HepG2 (cell line): ENCODE results near the gene TREML4. TPM values are rescaled to one million over a fixed set of nuclear protein-coding genes. Genes with fewer than 3 reads are reported as not detected.
A peak's percentile ranks its signal among the peaks of the same experiment; 100 is the strongest.

Experiments
- ATAC-seq: fragments of 200-7000 bp; cut with Tn5 transposase; 3 replicates; pipeline ENCODE4 v1.9.1; 2020; ENCODE audit warnings: mild to moderate bottlenecking, moderate library complexity
- BruUV-seq: library from RNA; stranded (reverse); fragments of 400-500 nt; replicated peaks from 2 replicates; lab custom pipeline; 2021; lab: Mats Ljungman, UMichigan
- CTCF ChIA-PET: fragments of 300-600 bp; formaldehyde crosslinking; extraction: SDS; loops from one replicate; lab custom pipeline; 2021; ENCODE audit warnings: low total read pairs, inconsistent platforms, low intra/inter-chr PET ratio; lab: Yijun Ruan, JAX
- POLR2A ChIA-PET: fragments of 350-600 bp; sonication (Branson Sonifier 250); formaldehyde crosslinking; loops from one replicate; lab custom pipeline; 2020; ENCODE audit warnings: antibody characterized with exemption, inconsistent platforms; lab: Yijun Ruan, JAX
- DNase-seq: peaks from one replicate; pipeline ENCODE4 v3.0.0-alpha.2; 2015; ENCODE audit warnings: low spot score
- FAIRE-seq: peaks from 3 replicates; lab custom pipeline; 2011; peaks lifted over from hg19 to GRCh38; lab: Jason Lieb, UNC
- H2AFZ ChIP-seq: one replicate; pipeline ENCODE4 v1.6.1; 2011; ENCODE audit warnings: low read length, inconsistent platforms
- H3K27ac ChIP-seq: fragments of 300-600 bp; 3 replicates; pipeline ENCODE4 v1.8.0; 2011; ENCODE audit warnings: mixed run types, mild to moderate bottlenecking, mixed read lengths, low read length, inconsistent platforms; ENCODE audit not compliant: insufficient read depth; ENCODE audit errors: extremely low read length
- H3K27me3 ChIP-seq, 2 experiments: fragments of 200-600 bp in 1 of 2; 2 replicates in 1 of 2; 3 replicates in 1 of 2; pipeline versions ENCODE4 v1.6.0 to v1.8.0; 2011; ENCODE audit warnings: low read length in 2 of 2, mild to moderate bottlenecking in 2 of 2, moderate library complexity in 2 of 2, inconsistent platforms in 1 of 2; ENCODE audit not compliant: insufficient read depth in 2 of 2, control insufficient read depth in 1 of 2
- H3K36me3 ChIP-seq, 2 experiments: fragments of 200-600 bp in 1 of 2; replicated peaks in 1 of 2; 2 replicates in 1 of 2; 3 replicates in 1 of 2; pipeline versions ENCODE4 v1.5.1 to v1.8.0; 2011; ENCODE audit warnings: low read length in 2 of 2, inconsistent platforms in 1 of 2; ENCODE audit not compliant: insufficient read depth in 2 of 2, control insufficient read depth in 1 of 2
- H3K4me1 ChIP-seq: 2 replicates; pipeline ENCODE4 v1.5.1; 2012; ENCODE audit warnings: low read length, inconsistent platforms; ENCODE audit not compliant: insufficient read depth
- H3K4me2 ChIP-seq: 2 replicates; pipeline ENCODE4 v1.6.0; 2011; ENCODE audit warnings: low read depth, low read length, inconsistent platforms
- H3K4me3 ChIP-seq, 3 experiments: fragments of 200-600 bp in 1 of 3; sonication (generic), shearing (Covaris generic) in 1 of 3; replicated peaks in 1 of 3; 2 replicates each; pipeline ENCODE4 v1.5.1; 2011 to 2016; ENCODE audit warnings: low read length in 3 of 3, inconsistent platforms in 2 of 3, low read depth in 2 of 3, mild to moderate bottlenecking in 2 of 3, control low read depth in 1 of 3, mixed read lengths in 1 of 3; ENCODE audit not compliant: insufficient read depth in 1 of 3
- H3K79me2 ChIP-seq: one replicate; pipeline ENCODE4 v1.6.1; 2011; ENCODE audit warnings: low read length, inconsistent platforms; ENCODE audit not compliant: insufficient read depth
- H3K9ac ChIP-seq: 2 replicates; pipeline ENCODE4 v1.6.0; 2011; ENCODE audit warnings: mild to moderate bottlenecking, low read depth, low read length, inconsistent platforms; ENCODE audit not compliant: insufficient read depth
- H3K9me3 ChIP-seq: 2 replicates; pipeline ENCODE4 v1.5.1; 2012; ENCODE audit warnings: mild to moderate bottlenecking, low read length
- H4K20me1 ChIP-seq: 2 replicates; pipeline ENCODE4 v1.6.0; 2011; ENCODE audit warnings: inconsistent platforms, mild to moderate bottlenecking, low read length, moderate library complexity; ENCODE audit not compliant: insufficient read depth
- KDM5A ChIP-seq: fragments of 200-600 bp; sonication (generic); IDR thresholded peaks from 2 replicates; pipeline ENCODE4 v1.7.0; 2018; ENCODE audit warnings: antibody characterized with exemption, mild to moderate bottlenecking, low read length, borderline replicate concordance
- NR2C2 ChIP-seq: sonication (generic); formaldehyde crosslinking; IDR thresholded peaks from 2 replicates; pipeline ENCODE4 v1.4.0; 2020; ENCODE audit warnings: missing genetic modification reagents, mild to moderate bottlenecking, moderate library complexity, borderline replicate concordance
- SAFB2 ChIP-seq: sonication (generic); formaldehyde crosslinking; IDR thresholded peaks from 2 replicates; pipeline ENCODE4 v1.5.1; 2020; ENCODE audit warnings: missing genetic modification reagents, low read depth, mild to moderate bottlenecking, borderline replicate concordance
- SRY ChIP-seq: sonication (generic); formaldehyde crosslinking; IDR thresholded peaks from 2 replicates; pipeline ENCODE4 v1.8.0; 2022; ENCODE audit warnings: mild to moderate bottlenecking, missing genetic modification reagents
- ZBTB7A ChIP-seq: sonication (generic); formaldehyde crosslinking; IDR thresholded peaks from 2 replicates; pipeline ENCODE4 v1.8.0; 2022; ENCODE audit warnings: mild to moderate bottlenecking, missing genetic modification reagents
- ZFP36 ChIP-seq: fragments of 150-350 bp; IDR thresholded peaks from 2 replicates; pipeline ENCODE4 v1.6.1; 2018; ENCODE audit warnings: borderline replicate concordance, low read length, low read depth; ENCODE audit not compliant: partially characterized antibody
- ZFYVE20 ChIP-seq: sonication (generic); formaldehyde crosslinking; IDR thresholded peaks from 2 replicates; pipeline ENCODE4 v1.8.0; 2023; ENCODE audit warnings: low read depth, mild to moderate bottlenecking, moderate library complexity, missing genetic modification reagents, borderline replicate concordance
- ZNF780A ChIP-seq: sonication (generic); formaldehyde crosslinking; IDR thresholded peaks from 2 replicates; pipeline ENCODE4 v1.8.0; 2022; ENCODE audit warnings: mild to moderate bottlenecking, missing genetic modification reagents, moderate library complexity
- ZNF879 ChIP-seq: sonication (generic); formaldehyde crosslinking; IDR thresholded peaks from 2 replicates; pipeline ENCODE4 v1.8.1; 2023; ENCODE audit warnings: missing genetic modification reagents
- WGBS: methylation state at CpG from one replicate; pipeline ENCODE4 v1.1.6; 2017; ENCODE audit warnings: low lambda C conversion rate; 5-methylcytosine and 5-hydroxymethylcytosine counted together
- in situ Hi-C: cut with HindIII; loops from 2 replicates; pipeline ENCODE4 v1.10.0; 2017; ENCODE audit warnings: low pct_unique_long_range_greater_than_20kb; ENCODE audit not compliant: extremely low pct_ligation_motif_present
- intact Hi-C: fragments of 100-400 bp; cut with micrococcal nuclease; formaldehyde crosslinking; loops from one replicate; pipeline ENCODE4 v1.10.0; 2022; ENCODE audit not compliant: unreplicated experiment
- polyA plus RNA-seq, 8 experiments: library from polyadenylated mRNA; depleted of rRNA in 3 of 8; stranded (reverse) in 7 of 8; unstranded in 1 of 8; fragments of >200 nt; fragmentation: Illumina TruSeq in 4 of 8; extraction: Trizol in 4 of 8; gene quantifications; 2 replicates each; pipeline versions ENCODE4 v1.2.1 to v1.2.3, GENCODE V29; 2011 to 2016; ENCODE audit warnings: low read depth in 4 of 8, missing spikeins in 1 of 8, mixed read lengths in 1 of 8; ENCODE audit not compliant: insufficient read depth in 1 of 8
- total RNA-seq, 5 experiments: library from RNA; depleted of rRNA; stranded (reverse); fragments of >200 nt; fragmentation: Illumina TruSeq; extraction: Trizol; gene quantifications; 2 replicates each; pipeline ENCODE4 v1.2.3, GENCODE V29; 2016; ENCODE audit warnings: low read depth in 1 of 5
- TF ChIP-seq, protein P1 (sequence below): sonication (generic); formaldehyde crosslinking; IDR thresholded peaks from 2 replicates; pipeline ENCODE4 v1.5.0; 2020; ENCODE audit warnings: mild to moderate bottlenecking, missing genetic modification reagents, moderate library complexity

Gene TREML4
- total and polyA plus RNA-seq, 2 of the 13 experiments (the other 11 are each of a cell fraction or from before 2014, with no cell fraction given) = not detected

GRCh38 chr6:41189967-41190366 is 38.2 kb upstream of the TREML4 start:
- Histone ChIP-seq H3K4me3 (no peak overlapping the region), H3K27ac (no peak overlapping the region), H3K4me2 (no peak overlapping the region), H3K79me2 (no peaks in the 10 kb centered on the region), H4K20me1 (no peaks in the 10 kb centered on the region), H2AFZ (no peak overlapping the region), H3K4me1 (no peaks in the 10 kb centered on the region), H3K9ac (no peak overlapping the region), H3K9me3 (peaks cover 17% of the 10 kb centered on the region), H3K27me3 (peaks cover 5 to 32% of the 10 kb centered on the region in 2 experiments), H3K36me3 (no peaks in the 10 kb centered on the region)
- no TSS peak for BruUV-seq
- no peak for ATAC-seq
- 88% methylated on average over 2 of the region's 2 CpGs for WGBS
- POLR2A ChIA-PET = no interaction called here
- intact Hi-C loops (no loop called here), in situ Hi-C loops (no loop called here)
- FAIRE-seq = no peak
- TF ChIP-seq ZNF780A (CRISPR knock-in tag) = peak; percentile 93
- TF ChIP-seq SRY (CRISPR knock-in tag) = no peak
- TF ChIP-seq ZBTB7A (CRISPR knock-in tag) = no peak
- TF ChIP-seq NR2C2 (CRISPR knock-in tag) = no peak
- TF ChIP-seq ZFYVE20 (CRISPR knock-in tag) = no peak
- no peak for TF ChIP-seq KDM5A
- TF ChIP-seq ZNF879 (CRISPR knock-in tag) = no peak
- peak; percentile 68 for TF ChIP-seq ZFP36
- CTCF ChIA-PET = no interaction called here
- no peak for DNase-seq

- ATAC-seq = no peak
- Histone ChIP-seq H3K27me3 (peaks cover 3 to 24% of the 10 kb centered on the region in 2 experiments; a peak in 4 of 5 replicates), H4K20me1 (no peaks in the 10 kb centered on the region), H3K36me3 (no peaks in the 10 kb centered on the region), H3K9ac (no peak overlapping the region), H3K9me3 (peaks cover 17% of the 10 kb centered on the region), H3K79me2 (no peaks in the 10 kb centered on the region), H3K4me1 (no peaks in the 10 kb centered on the region), H2AFZ (no peak overlapping the region), H3K4me3 (no peak overlapping the region), H3K27ac (no peak overlapping the region), H3K4me2 (no peak overlapping the region)
- no TSS peak for BruUV-seq
- ChIA-PET CTCF (no interaction called here), POLR2A (no interaction called here)
- TF ChIP-seq SAFB2 (CRISPR knock-in tag) (no peak), ZFP36 (peak; percentile 77)
- TF ChIP-seq, protein P1, sequence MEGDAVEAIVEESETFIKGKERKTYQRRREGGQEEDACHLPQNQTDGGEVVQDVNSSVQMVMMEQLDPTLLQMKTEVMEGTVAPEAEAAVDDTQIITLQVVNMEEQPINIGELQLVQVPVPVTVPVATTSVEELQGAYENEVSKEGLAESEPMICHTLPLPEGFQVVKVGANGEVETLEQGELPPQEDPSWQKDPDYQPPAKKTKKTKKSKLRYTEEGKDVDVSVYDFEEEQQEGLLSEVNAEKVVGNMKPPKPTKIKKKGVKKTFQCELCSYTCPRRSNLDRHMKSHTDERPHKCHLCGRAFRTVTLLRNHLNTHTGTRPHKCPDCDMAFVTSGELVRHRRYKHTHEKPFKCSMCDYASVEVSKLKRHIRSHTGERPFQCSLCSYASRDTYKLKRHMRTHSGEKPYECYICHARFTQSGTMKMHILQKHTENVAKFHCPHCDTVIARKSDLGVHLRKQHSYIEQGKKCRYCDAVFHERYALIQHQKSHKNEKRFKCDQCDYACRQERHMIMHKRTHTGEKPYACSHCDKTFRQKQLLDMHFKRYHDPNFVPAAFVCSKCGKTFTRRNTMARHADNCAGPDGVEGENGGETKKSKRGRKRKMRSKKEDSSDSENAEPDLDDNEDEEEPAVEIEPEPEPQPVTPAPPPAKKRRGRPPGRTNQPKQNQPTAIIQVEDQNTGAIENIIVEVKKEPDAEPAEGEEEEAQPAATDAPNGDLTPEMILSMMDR (CRISPR knock-in tag) = 0 out of 2 replicates have a peak, but pooled peaks have one; percentile 11
- in situ Hi-C loops = no loop called here
- no peak for DNase-seq
- WGBS = 21% methylated on average over 3 of the region's 3 CpGs
- FAIRE-seq = no peak
- intact Hi-C loops = no loop called here
These were observed 37.4 kb upstream of the TREML4 start for GRCh38 chr6:41190791-41191190.
